Medulla oblongata (tissue), 1 donor: Measurements from ENCODE around the gene DCST2.

Experiments
- DNase-seq: peaks from one replicate; pipeline ENCODE4 v3.0.0-alpha.2; 2015; ENCODE audit errors: extremely low spot score

DCST2 gene

GRCh38 chr1:154975409-154976059, 58.0 kb downstream of the DCST2 start:
- DNase-seq, result peak; percentile 58

- peak; percentile 98 for DNase-seq
Measured at GRCh38 chr1:154974808-154975408, 58.7 kb downstream of the DCST2 start.

- DNase-seq, result peak; percentile 100
Measured at GRCh38 chr1:154974102-154974807, 59.3 kb downstream of the DCST2 start, which contains the start of gene CKS1B. Gene CKS1B, plus strand, starts transcription at chr1:154974681. Its CDS starts 65 bp downstream, at chr1:154974746.

- peak; percentile 93 for DNase-seq
Measured at GRCh38 chr1:154973344-154974101, 60.1 kb downstream of the DCST2 start.

- DNase-seq, result peak; percentile 62
Measured at GRCh38 chr1:154972517-154973343, 60.9 kb downstream of the DCST2 start.

- no peak for DNase-seq
Measured at GRCh38 chr1:154972213-154972516, 61.4 kb downstream of the DCST2 start.

GRCh38 chr1:154971341-154971998, 62.1 kb downstream of the DCST2 start:
- DNase-seq, result no peak

GRCh38 chr1:154970631-154971340, 62.8 kb downstream of the DCST2 start, which contains the start of gene SHC1:
Gene SHC1, minus strand, starts transcription at chr1:154970747. Its CDS starts 221 bp downstream, at chr1:154970526.
- peak; percentile 95 for DNase-seq

GRCh38 chr1:154969860-154970452, 63.6 kb downstream of the DCST2 start:
- DNase-seq, result no peak

- DNase-seq, result no peak
Measured at GRCh38 chr1:154969246-154969645, 64.3 kb downstream of the DCST2 start.

GRCh38 chr1:154968731-154969130, 64.8 kb downstream of the DCST2 start:
- no peak for DNase-seq
